GM18517 (cell line): ENCODE measurements around the gene LAMC1.
"Not testable (repeated sequence)": the region's sequence is repeated elsewhere in the genome, so short reads cannot be mapped to it uniquely, and the experiment has no call there.

Experiments used
- ATAC-seq: cut with Tn5 transposase; IDR thresholded peaks from one replicate; pipeline ENCODE4 v1.9.1; 2021; ENCODE audit warnings: mild to moderate bottlenecking, moderate library complexity; ENCODE audit not compliant: unreplicated experiment

Gene LAMC1

GRCh38 chr1:183143576-183144315 lies 120.5 kb downstream of the LAMC1 start:
- no peak for ATAC-seq

- ATAC-seq, result no peak
Observed at GRCh38 chr1:183144752-183145151, 121.5 kb downstream of the LAMC1 start.

- ATAC-seq, result no peak
Observed at GRCh38 chr1:183147735-183148134, 124.5 kb downstream of the LAMC1 start.

GRCh38 chr1:183148599-183148998 lies 125.4 kb downstream of the LAMC1 start:
- no peak for ATAC-seq

GRCh38 chr1:183149273-183149672 lies 126.1 kb downstream of the LAMC1 start:
- ATAC-seq, result no peak

- ATAC-seq, result not testable (repeated sequence)
Observed at GRCh38 chr1:183150032-183150431, 126.8 kb downstream of the LAMC1 start.

GRCh38 chr1:183150445-183150844 lies 127.2 kb downstream of the LAMC1 start:
- no peak for ATAC-seq

- no peak for ATAC-seq
Observed at GRCh38 chr1:183152180-183152579, 129.0 kb downstream of the LAMC1 start.

GRCh38 chr1:183155939-183156338 lies 132.7 kb downstream of the LAMC1 start:
- ATAC-seq, result no peak

GRCh38 chr1:183159960-183160359 lies 136.7 kb downstream of the LAMC1 start:
- no peak for ATAC-seq

- no peak for ATAC-seq
Observed at GRCh38 chr1:183161391-183161790, 138.2 kb downstream of the LAMC1 start.

- ATAC-seq, result no peak
Observed at GRCh38 chr1:183163316-183163715, 140.1 kb downstream of the LAMC1 start.

GRCh38 chr1:183164340-183164739 lies 141.1 kb downstream of the LAMC1 start:
- no peak for ATAC-seq

GRCh38 chr1:183164963-183165362 lies 141.7 kb downstream of the LAMC1 start:
- ATAC-seq, result no peak

- ATAC-seq, result no peak
Observed at GRCh38 chr1:183165456-183165855, 142.2 kb downstream of the LAMC1 start.

- ATAC-seq, result no peak
Observed at GRCh38 chr1:183166454-183166853, 143.2 kb downstream of the LAMC1 start.

- no peak for ATAC-seq
Observed at GRCh38 chr1:183167676-183168075, 144.5 kb downstream of the LAMC1 start.

- ATAC-seq, result no peak
Observed at GRCh38 chr1:183168308-183168707, 145.1 kb downstream of the LAMC1 start.

- ATAC-seq, result no peak
Observed at GRCh38 chr1:183173828-183174227, 150.6 kb downstream of the LAMC1 start.

GRCh38 chr1:183175631-183176030 lies 152.4 kb downstream of the LAMC1 start:
- ATAC-seq, result no peak

- no peak for ATAC-seq
Observed at GRCh38 chr1:183178545-183178944, 155.3 kb downstream of the LAMC1 start.

- no peak for ATAC-seq
Observed at GRCh38 chr1:183179033-183179432, 155.8 kb downstream of the LAMC1 start.

GRCh38 chr1:183180218-183180617 lies 157.0 kb downstream of the LAMC1 start:
- no peak for ATAC-seq
